Heart right ventricle (tissue), 16 donors: Measurements from ENCODE around the gene SMCO4. TPM values are rescaled to one million over a fixed set of nuclear protein-coding genes. Genes with fewer than 3 reads are reported as not detected.

Experiments
- ATAC-seq, 8 donors: fragments of 200-7000 bp; cut with Tn5 transposase; one replicate each; pipeline ENCODE4 v1.9.1; 2020; ENCODE audit warnings: mild to moderate bottlenecking in 8 of 8, moderate library complexity in 8 of 8, moderate number of reproducible peaks in 1 of 8
- DNase-seq, 2 donors: peaks; one replicate each; pipeline ENCODE4 v3.0.0-alpha.2; 2020
- H3K27ac ChIP-seq, 10 donors: fragments of 200-600 bp; sonication (generic) in 2 of 10; one replicate each; pipeline versions ENCODE4 v1.5.0 to v1.8.0; 2020 to 2022; ENCODE audit warnings: mild to moderate bottlenecking in 3 of 10
- H3K27me3 ChIP-seq, 7 donors: fragments of 200-600 bp; one replicate each; pipeline ENCODE4 v1.8.0; 2021 to 2022; ENCODE audit warnings: mild to moderate bottlenecking in 2 of 7
- H3K36me3 ChIP-seq, 9 donors: fragments of 200-600 bp; sonication (generic) in 1 of 9; one replicate each; pipeline versions ENCODE4 v1.5.0 to v1.8.0; 2020 to 2022; ENCODE audit warnings: mild to moderate bottlenecking in 2 of 9
- H3K4me1 ChIP-seq, 9 donors: fragments of 200-600 bp; sonication (generic) in 1 of 9; one replicate each; pipeline versions ENCODE4 v1.5.0 to v1.8.0; 2020 to 2022; ENCODE audit warnings: mild to moderate bottlenecking in 4 of 9
- H3K4me3 ChIP-seq, 10 donors: fragments of 200-600 bp; sonication (generic) in 2 of 10; one replicate each; pipeline versions ENCODE4 v1.5.0 to v1.8.0; 2020 to 2022; ENCODE audit warnings: mild to moderate bottlenecking in 7 of 10, moderate library complexity in 2 of 10
- H3K9me3 ChIP-seq, 11 donors: fragments of 200-600 bp in 10 of 11; sonication (generic) in 2 of 11; one replicate each; pipeline versions ENCODE4 v1.5.0 to v1.8.0; 2013 to 2022; ENCODE audit warnings: mild to moderate bottlenecking in 2 of 11, control low read depth in 1 of 11, moderate library complexity in 1 of 11
- CTCF ChIP-seq, 9 donors: fragments of 200-600 bp; sonication (generic) in 2 of 9; IDR thresholded peaks; one replicate each; pipeline versions ENCODE4 v1.5.0 to v1.8.0; 2021 to 2022; ENCODE audit warnings: antibody characterized with exemption in 9 of 9, mild to moderate bottlenecking in 5 of 9, moderate library complexity in 1 of 9
- WGBS, 2 donors: extraction: QIAGEN DNeasy Blood & Tissue Kit; methylation state at CpG; one replicate each; pipeline ENCODE4 v1.1.7; 2013; ENCODE audit warnings: inconsistent platforms in 1 of 2; 5-methylcytosine and 5-hydroxymethylcytosine counted together
- intact Hi-C, 10 donors: fragments of 100-400 bp; cut with DNase I; formaldehyde crosslinking; loops; one replicate each; pipeline versions ENCODE4 v1.11.1 to v1.14.2; 2022
- polyA plus RNA-seq, 2 donors: library from polyadenylated mRNA; stranded (reverse); fragments of 200-250 nt; gene quantifications; one replicate each; pipeline ENCODE4 v1.2.3, GENCODE V29; 2013
- total RNA-seq, 10 donors: library from RNA; stranded (reverse); fragmentation: NEBNext Ultra II Directional in 3 of 10; extraction: Animal tissue kit (Norgen Biotek cat#: 25700) in 3 of 10; gene quantifications; one replicate each; pipeline versions ENCODE4 v1.2.1 to v1.2.4, GENCODE V29; 2021 to 2023
- donor health status: Arrhythmogenic right ventricular cardiomyopathy.
- donor health status: ischemic (EF 13 %, LVEDD 7.1; RV severe dilation, severe dysfunction).
- donor health status: healthy with polysubstance abuse.
- donor health status: DM: no; HTN: yes; CAD: no.
- donor health status: DM: no; HTN: no; CAD: no.
- donor health status: ischemic (EF 25% LVEDD 6.9; RV normal size, moderate dysfunction).
- donor health status: ischemic (EF 25% LVEDD 5.7; RV mildly dilated, moderate dysfunction).
- donor health status: healthy.
- donor health status: DM: yes; HTN: yes; CAD: no.
- donor health status: Ischemic cardiomyopathy.
- donor health status: ischemic (EF 35%, LVEDD 5.7; RV mildly dilated, moderate dysfunction).
- donor health status: nonischemic (EF 11% LVEDD 7.7; RV severe dilation, severe dysfunction).
- donor health status: DM: yes; HTN: yes; CAD: no.
- donor health status: PGD.
- donor health status: ischemic (EF 29% LVEDD 5.4; RV normal size, mild dysfunction).
- donor health status: nonischemic (EF 23%, LVEDD 6.1; RV moderate dilation, normal function).

Gene SMCO4
- total and polyA plus RNA-seq, 12 donors = 23.1 to 85.5 (median 44.8) TPM

- intact Hi-C loops = no loop called here
- Histone ChIP-seq H3K27me3 (no peaks in the 10 kb centered on the region), H3K9me3 (peaks cover 0 to 9% (median 0%) of the 10 kb centered on the region in 11 donors), H3K36me3 (no peaks in the 10 kb centered on the region), H3K27ac (no peak overlapping the region), H3K4me3 (no peak overlapping the region), H3K4me1 (peaks cover 0 to 25% (median 12%) of the 10 kb centered on the region in 9 donors)
- WGBS, 2 donors = 90 to 93% methylated on average over 4 of the region's 4 CpGs
- no peak for TF ChIP-seq CTCF (IDR thresholded peaks at IDR 0.05)
- ATAC-seq (no peak), DNase-seq (no peak)
Observed at GRCh38 chr11:93512073-93512475, 31.1 kb downstream of the SMCO4 start.

- DNase-seq (no peak), ATAC-seq (no peak)
- intact Hi-C loops = no loop called here
- 93 to 97% methylated on average over 3 of the region's 3 CpGs for WGBS, 2 donors
- TF ChIP-seq CTCF (IDR thresholded peaks at IDR 0.05) = no peak
- Histone ChIP-seq H3K4me1 (peaks cover 0 to 16% (median 7%) of the 10 kb centered on the region in 9 donors), H3K9me3 (peaks cover 0 to 9% (median 0%) of the 10 kb centered on the region in 11 donors), H3K36me3 (no peaks in the 10 kb centered on the region), H3K27ac (no peak overlapping the region), H3K4me3 (no peak overlapping the region), H3K27me3 (no peaks in the 10 kb centered on the region)
Observed at GRCh38 chr11:93510196-93510873, 32.9 kb downstream of the SMCO4 start.

GRCh38 chr11:93507517-93507916, 35.7 kb downstream of the SMCO4 start:
- H3K36me3 ChIP-seq = no peaks in the 10 kb centered on the region
- peaks cover 0 to 9% (median 0%) of the 10 kb centered on the region in 11 donors for H3K9me3 ChIP-seq
- no peaks in the 10 kb centered on the region for H3K4me1 ChIP-seq
- intact Hi-C loops = no loop called here
- H3K27me3 ChIP-seq = no peaks in the 10 kb centered on the region
- DNase-seq (no peak), ATAC-seq (no peak)
- no peak overlapping the region for H3K4me3 ChIP-seq
- no peak overlapping the region for H3K27ac ChIP-seq
- 79 to 93% methylated on average over 1 of the region's 1 CpG for WGBS, 2 donors
- no peak for TF ChIP-seq CTCF (IDR thresholded peaks at IDR 0.05)

GRCh38 chr11:93505703-93506102, 37.5 kb downstream of the SMCO4 start:
- Histone ChIP-seq H3K36me3 (no peaks in the 10 kb centered on the region), H3K27ac (no peak overlapping the region), H3K4me1 (peaks cover 0 to 3% (median 0%) of the 10 kb centered on the region in 9 donors), H3K9me3 (peaks cover 0 to 9% (median 0%) of the 10 kb centered on the region in 11 donors), H3K4me3 (no peak overlapping the region), H3K27me3 (no peaks in the 10 kb centered on the region)
- WGBS, 2 donors = 88 to 96% methylated on average over 3 of the region's 3 CpGs
- ATAC-seq (no peak), DNase-seq (no peak)
- no peak for TF ChIP-seq CTCF (IDR thresholded peaks at IDR 0.05)
- intact Hi-C loops = no loop called here
